Activated CD8-positive, alpha-beta memory T cell treated with anti-CD3 and anti-CD28 coated beads for 1 hour (primary cell): ENCODE measurements around the gene TICRR.
"Not testable (repeated sequence)": the region's sequence is repeated elsewhere in the genome, so short reads cannot be mapped to it uniquely, and the experiment has no call there.

ENCODE experiments used
- DNase-seq, 2 donors: peaks; one replicate each; pipeline ENCODE4 v3.0.0-alpha.2; 2020; ENCODE audit warnings: low read depth in 1 of 2; ENCODE audit errors: extremely low read depth in 1 of 2

TICRR gene, protein sequence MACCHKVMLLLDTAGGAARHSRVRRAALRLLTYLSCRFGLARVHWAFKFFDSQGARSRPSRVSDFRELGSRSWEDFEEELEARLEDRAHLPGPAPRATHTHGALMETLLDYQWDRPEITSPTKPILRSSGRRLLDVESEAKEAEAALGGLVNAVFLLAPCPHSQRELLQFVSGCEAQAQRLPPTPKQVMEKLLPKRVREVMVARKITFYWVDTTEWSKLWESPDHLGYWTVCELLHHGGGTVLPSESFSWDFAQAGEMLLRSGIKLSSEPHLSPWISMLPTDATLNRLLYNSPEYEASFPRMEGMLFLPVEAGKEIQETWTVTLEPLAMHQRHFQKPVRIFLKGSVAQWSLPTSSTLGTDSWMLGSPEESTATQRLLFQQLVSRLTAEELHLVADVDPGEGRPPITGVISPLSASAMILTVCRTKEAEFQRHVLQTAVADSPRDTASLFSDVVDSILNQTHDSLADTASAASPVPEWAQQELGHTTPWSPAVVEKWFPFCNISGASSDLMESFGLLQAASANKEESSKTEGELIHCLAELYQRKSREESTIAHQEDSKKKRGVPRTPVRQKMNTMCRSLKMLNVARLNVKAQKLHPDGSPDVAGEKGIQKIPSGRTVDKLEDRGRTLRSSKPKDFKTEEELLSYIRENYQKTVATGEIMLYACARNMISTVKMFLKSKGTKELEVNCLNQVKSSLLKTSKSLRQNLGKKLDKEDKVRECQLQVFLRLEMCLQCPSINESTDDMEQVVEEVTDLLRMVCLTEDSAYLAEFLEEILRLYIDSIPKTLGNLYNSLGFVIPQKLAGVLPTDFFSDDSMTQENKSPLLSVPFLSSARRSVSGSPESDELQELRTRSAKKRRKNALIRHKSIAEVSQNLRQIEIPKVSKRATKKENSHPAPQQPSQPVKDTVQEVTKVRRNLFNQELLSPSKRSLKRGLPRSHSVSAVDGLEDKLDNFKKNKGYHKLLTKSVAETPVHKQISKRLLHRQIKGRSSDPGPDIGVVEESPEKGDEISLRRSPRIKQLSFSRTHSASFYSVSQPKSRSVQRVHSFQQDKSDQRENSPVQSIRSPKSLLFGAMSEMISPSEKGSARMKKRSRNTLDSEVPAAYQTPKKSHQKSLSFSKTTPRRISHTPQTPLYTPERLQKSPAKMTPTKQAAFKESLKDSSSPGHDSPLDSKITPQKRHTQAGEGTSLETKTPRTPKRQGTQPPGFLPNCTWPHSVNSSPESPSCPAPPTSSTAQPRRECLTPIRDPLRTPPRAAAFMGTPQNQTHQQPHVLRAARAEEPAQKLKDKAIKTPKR (N-terminal part only)

DNA sequence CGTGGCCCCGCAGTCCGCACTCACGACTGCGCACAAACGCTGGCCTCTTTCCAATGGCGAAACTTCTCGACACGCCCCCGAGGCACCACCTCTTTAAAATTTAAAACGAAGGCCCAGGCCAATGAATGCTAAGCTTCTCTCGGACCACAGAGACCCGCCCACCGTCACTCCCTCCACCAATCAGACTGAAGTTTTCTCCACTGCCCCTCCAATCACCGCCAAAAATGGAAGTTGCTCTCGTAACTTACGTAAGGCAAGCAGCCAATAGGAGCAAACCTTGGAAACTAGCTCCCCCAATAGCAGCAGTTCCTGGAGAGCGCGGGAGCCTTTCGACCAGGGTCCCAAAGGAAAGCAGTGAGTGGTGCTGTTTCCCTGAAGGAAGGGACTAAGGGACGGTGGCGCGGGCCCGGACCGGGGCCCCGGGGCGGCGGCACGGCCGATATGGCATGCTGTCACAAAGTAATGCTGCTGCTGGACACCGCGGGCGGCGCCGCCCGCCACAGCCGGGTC lies at the start of gene TICRR:
TSS of gene TICRR (plus strand) at position 324 of the 510 bp plus-strand sequence. CDS start at position 442, 118 bp downstream.
- DNase-seq, result peak; percentile 78 to 85

DNA sequence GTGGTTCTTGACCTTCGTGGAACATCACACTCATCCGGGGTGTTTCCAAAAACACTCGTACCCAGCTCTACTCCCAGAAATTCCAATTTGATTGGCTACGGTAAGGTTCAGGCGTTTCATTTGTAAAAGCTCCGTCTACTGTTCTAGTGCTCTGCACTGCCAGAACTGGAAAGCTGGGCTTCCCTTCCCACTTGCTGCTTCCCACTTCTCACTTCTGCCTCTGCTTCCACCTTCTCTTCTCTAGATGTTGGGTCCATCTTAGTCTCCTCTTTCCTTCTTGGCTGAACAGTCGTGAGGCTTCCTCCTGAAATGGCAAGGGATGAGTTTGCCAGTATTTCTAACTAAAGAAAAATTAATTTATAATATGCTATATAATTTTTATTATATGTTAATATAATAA lies 49.1 kb upstream of the TICRR start:
- DNase-seq, result no peak

DNA sequence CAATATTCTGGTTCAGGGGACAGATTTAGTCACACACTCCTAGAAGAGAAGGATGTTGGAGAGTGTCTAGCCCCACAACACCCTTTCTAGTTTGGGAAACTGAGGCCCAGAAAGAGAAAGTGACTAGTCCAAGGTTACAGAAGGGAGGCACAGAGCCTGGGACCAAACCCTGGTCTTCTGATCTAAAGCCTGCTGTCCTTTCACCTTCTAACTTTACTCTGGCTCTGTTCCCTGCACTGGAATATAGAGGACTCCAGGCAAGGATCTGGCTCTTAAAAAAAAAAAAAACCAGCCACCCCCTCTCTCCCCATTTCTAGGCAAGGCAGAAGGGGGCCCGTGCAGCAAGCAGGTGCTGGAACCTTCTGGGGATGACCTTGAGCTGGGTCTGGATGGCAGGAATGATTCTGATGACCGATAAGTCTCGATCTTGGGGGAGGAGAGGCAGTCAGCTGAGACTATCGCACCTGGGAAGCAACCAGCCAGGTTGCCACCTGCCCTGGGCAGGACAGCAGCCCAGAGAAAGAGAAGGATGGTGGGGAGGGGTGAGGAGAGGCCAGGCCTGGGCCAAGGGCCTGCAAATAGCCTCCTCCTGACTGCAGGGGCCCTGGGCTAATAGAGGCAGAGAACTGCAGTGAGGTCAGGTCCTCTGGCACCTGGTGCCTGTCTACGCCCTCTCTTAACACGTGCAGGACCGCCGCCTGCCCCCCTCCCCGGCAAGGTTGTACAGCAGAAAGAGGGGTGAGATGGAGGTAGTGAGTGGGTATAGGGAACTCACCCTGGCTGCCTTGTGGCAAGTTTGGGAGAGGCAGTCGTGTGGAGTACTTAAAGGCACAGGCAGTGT lies 48.4 kb upstream of the TICRR start:
- no peak for DNase-seq

DNA sequence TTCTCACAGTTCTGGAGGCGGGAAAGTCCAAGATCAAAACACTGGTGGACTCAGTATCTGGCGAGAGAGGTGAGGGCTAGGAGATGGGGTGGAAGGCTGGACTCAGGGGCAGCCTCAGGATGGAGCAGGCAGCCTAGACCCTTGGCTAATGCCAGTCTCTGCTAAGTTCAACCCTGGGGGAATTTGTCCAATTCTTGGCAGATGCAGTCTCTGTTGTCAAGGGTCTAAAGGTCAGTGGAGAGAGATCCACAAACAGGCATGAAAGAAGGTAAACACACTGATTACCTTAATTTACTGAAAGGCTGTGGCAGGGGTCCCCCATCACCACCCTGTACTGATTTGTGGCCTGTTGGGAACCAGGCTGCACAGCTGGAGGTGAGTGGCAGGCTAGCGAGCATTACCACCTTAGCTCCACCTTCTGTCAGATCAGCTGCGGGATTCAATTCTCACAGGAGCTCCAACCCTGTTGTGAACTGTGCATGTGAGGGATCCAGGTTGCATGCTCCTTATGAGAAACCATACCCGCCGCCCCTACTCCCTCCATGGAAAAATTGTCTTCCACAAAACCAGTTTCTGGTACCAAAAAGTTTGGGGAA lies 46.4 kb upstream of the TICRR start:
- DNase-seq, result no peak

DNA sequence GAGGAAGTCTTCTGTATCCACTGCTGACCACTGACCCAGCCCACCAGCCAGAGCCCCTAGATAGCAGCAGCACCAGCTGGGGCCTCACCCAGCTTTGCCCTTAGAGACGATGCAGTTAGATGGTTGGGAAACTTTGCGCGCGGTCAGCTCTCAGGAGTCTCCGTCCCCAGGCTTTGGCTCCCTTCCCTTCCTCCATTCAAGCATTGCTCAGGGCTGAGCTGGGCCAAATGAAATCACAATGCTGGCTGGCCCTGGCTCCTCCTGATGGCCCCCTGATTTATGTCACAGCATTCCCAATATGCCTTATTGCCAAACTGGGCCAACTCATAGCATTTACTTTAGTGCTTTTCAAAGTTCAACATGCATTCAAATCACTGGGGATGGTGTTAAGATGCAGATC lies 44.3 kb upstream of the TICRR start:
- DNase-seq, result no peak

DNA sequence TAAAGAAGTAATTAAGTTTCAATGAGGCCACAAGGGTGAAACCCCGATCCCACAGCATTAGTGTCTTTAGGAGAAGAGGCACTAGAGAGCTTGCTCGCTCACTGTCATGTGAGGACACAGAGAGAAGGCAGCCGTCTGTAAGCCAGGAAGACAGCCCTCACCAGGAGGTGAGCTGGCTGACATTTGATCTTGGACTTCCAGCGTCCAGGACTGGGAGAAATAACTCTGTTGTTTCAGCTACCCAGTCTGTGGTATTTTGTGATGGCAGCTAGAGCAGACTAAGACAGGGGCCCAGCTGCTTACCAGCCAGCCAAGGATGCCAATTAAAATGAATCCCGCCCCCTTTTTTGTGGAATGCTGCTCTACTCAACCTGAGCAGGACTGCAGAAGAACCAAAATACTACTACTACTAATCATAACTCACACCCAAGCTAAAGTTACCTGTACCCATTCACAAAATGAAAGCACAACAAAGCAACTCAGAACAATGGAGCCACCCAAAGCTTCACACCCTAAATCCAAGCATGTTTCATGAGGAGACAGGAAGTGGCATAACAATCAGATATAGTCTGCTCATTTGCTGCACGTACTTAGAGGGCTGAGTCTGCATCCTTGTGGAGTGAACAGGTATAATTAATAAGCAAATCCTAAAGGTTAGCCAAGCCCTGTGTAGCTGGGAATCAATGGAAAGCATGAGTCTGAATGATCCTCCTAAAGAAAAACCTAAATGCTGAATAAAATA lies 43.3 kb upstream of the TICRR start:
- no peak for DNase-seq

DNA sequence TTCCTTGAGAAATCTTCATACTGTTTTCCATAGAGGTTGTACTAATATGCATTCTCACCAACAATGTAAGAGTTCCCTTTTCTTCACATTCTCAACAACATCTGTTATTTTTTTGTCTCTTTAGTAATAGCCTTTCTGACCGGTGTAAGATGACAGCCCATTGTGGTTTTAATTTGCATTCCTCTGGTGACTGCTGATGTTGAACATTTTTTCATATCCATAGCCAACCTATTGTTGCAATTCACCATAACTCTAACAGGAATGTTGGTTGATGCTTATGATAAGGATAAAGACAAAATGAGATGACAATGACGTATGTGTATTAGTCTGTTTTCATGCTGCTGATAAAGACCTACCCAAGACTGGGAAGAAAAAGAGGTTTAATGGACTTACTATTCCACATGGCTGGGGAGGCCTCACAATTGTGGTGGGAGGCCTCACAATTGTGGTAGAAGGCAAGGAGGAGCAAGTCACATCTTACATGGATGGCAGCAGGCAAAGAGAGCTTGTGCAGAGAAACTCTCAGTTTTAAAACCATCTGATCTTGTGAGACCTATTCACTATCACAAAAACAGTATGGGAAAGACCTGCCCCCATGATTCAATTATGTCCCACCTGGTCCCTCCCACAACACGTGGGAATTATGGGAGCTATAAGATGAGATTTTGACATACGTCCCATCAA lies 41.3 kb upstream of the TICRR start:
- no peak for DNase-seq

DNA sequence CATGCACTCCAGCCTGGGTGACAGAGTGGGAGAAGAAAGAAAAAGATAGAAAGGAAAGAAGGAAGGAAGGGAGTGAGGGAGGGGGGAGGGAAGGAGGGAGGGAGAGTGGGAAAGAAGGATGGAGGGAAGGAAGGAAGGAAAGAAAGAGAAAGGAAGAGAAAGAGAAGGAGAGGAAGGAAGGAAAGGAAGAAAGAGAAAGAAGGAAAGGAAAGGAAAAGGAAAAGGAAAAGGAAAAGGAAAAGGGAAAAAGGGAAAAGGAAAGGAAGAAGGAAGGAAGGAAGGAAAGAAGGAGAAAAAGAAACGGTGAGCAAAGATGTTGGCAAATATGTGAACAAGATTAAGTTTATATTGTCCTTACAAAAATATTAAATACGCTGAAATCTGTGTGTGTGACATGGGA lies 36.2 kb upstream of the TICRR start:
- DNase-seq, result no peak

DNA sequence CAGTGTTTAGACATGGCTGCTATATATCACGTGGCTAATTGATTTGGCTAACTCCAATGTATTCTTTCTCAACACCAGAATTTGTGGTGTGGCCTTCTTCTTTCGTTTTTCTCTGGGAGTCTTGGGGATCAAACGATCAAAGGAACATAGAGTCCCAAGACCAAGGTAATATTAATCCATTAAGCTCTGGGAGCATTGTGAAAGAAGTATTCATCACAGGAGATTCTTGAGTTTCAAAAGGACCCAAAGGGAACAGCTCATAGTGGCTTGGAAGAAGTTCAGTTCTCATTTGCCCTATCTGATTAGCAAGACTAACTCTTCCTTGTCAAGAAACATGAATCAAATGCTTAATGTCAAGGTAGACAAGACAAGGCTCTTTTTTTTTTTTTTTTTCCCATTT lies 32.9 kb upstream of the TICRR start:
- DNase-seq, result no peak

DNA sequence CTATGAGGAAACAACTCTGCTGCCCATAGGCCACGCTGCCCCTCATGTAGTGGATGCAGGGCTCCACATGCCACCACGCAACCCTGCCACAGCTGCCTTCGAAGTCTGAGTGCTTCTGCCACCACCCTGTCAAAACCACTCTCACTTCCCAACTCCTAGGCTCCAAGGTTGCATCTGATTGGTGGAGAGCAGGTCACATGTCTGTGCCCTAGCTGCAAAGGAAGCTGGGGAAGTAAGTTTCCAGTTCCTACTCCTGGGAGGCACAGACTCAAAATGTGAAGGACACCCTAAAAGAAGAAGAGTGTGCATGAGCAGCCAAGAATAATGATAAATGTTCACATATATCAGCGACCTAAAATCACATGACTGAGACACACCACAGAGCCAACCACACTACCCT lies 31.9 kb upstream of the TICRR start:
- no peak for DNase-seq

DNA sequence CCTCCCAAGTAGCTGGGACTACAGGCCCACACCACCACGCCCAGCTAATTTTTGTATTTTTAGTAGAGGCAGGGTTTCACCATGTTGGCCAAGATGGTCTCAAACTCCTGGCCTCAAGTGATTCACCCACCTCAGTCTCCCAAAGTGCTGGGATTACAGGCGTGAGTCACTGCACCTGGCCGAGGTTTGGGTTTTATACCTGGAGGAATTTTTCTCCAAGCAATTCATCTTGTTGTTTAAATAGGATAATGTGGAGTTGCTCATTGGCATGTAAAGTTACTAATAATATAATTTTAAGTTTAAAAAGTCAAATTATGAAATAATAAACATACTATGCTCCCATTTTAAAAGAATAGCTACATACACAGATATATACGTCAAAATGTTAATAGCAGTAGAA lies 26.1 kb upstream of the TICRR start:
- DNase-seq, result not testable (repeated sequence)

DNA sequence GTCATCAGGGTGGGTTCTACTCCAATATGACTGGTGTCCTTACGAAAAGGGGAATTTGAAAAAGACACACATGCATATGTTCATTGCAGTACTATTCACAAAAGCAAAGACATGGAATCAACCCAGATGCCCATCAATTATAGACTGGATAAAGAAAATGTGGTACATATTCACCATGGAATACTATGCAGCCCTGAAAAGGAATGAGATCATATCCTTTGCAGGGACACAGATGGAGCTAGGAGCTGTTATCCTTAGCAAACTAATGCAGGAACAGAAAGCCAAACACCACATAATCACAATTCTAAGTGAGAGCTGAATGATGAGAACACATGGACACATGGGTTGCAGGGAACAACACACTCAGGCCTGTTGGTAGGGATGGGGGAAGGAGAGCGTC lies 24.8 kb upstream of the TICRR start:
- no peak for DNase-seq

DNA sequence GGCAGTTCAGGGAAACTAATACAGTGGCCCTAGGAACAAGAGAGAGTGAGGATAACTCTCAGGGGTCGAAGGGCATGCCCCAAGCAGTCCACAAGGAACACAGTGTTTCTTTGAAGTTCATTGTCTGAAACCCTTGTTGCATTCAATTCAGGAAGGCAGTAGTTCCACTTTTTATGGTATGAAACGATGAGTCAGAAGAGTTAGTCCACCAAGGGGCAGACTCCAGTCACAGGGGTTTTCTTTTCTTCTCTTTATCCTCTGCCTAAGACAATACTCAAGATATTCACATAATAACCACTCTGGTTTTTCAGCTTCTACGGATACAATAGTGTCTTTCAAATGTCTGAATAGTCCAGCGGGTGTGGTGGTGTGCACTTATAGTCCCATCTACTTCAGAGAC lies 23.7 kb upstream of the TICRR start:
- no peak for DNase-seq

DNA sequence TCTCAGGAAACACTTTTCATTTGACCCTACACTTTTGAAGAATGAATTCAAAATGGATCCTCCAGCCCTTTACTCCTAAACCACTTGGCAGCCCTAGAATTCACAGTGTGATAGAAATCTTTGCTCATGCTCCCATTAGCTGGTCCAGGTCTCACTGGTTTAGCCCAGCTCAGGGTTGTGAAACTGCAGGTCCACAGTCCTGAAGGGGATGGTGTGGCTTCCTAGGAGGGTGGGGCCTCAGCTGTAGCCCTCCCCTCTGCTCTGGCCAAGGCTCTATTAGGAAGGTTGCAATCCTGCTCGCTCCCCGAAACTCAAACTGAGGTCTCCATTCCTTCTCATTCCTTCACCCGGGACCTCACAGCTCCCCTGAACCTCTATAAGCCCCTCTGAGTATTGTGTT lies 21.6 kb upstream of the TICRR start:
- DNase-seq, result no peak

DNA sequence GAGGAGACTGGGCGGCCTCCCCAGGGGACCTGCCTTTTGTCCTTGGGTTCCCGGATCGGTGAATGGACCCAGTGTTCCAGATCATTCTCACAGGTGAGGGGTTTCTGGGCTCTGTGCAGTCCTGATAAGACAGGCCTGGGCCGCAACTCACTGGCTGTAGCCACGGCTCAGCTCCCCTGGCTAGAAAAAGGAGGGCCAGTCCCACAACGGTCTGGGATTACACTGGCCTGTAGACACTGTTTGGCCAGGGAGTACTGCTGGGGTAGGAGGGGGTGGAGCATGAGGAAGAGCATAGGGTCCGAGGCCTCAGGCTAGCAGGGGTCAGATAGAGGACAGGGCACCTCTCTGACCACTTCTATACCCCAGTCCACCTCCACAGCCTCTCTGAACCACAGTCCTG lies 21.0 kb upstream of the TICRR start:
- no peak for DNase-seq

DNA sequence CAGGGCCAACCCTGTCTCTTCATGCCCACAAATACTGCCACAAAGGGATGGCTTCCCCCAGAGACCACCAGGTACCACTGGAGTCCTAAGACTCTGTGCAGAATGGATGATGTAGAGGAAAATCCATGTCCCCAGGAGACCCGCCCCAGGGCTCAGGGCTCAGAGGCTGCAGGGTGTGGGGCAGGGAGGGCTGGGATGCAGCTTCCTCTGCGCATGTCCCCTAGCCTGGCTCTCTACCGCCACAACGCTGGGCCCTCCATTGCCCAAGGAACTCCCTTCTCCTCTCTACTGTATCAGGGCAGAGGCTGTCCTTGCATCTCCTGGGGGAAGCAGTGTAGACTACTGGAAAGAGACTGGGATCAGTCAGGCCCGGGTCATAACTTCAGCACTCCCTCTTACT lies 19.5 kb upstream of the TICRR start:
- no peak for DNase-seq

DNA sequence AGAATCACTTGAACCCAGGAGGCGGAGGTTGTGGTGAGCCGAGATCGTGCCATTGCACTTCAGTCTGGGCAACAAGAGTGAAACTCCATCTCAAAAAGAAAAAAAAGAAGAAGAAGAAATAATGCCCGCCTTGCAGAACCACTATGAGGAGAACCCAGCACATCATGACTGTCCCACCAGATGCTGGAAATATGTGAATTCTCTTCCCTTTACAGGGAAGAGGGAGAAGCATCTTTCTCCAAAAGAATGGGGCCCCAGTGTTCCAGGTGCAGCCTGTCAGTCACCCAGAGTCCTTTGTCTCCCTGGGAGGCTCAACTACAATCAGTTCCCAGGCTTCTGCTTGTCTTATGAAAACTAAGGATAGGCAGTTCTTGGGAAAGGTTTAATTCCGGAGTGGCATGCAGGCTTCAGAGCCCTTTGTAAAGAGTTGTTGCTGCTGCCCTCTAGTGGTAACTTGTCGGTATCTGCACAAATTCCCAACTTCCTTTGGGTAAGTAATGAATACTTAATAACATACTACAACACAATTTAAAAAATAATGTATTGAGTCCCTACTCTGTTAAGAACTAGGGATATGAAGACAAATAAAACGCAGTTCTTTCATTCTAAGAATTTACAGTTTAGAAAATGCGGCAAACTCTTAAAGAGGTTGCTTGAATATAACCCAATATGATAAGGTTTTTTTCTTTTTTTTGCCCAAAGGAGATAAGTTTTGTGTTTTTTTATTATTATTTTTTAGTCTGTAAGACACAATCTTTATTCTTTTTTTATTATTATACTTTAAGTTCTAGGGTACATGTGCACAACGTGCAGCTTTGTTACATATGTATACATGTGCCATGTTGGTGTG lies 18.6 kb upstream of the TICRR start:
- no peak for DNase-seq
